ENCODE results near the gene ATP6AP2. TPM values are rescaled to one million over a fixed set of nuclear protein-coding genes. Genes with fewer than 3 reads are reported as not detected.

Gene ATP6AP2
- total RNA-seq, 1 experiment from 2014 or later, result 117 TPM

DNA sequence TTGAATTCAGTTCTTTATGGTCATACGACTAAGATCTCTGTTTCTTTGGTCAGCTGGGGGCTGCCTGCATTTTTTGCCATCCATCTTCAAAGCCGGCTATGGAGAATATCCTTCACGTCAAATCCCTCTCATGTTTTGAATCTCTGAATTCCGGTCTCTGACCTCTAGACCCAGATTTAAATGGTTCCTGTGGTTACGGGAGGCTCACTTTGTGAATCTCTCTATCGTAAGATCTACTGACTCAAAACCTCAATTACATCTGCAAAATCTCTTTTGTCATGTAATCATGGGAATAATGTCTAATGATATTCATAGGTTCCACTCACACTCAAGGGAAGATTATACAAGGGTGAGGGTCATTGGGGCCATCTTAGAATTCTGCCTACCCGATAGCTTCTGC, 36.8 kb downstream of the ATP6AP2 start:
- no peak for DNase-seq (ENCODE audit: low read depth, low spot score)
- in situ Hi-C loops (cut with HindIII; ENCODE audit: low pct_unique_long_range_greater_than_20kb, low sequenced_read_pairs), result no loop called here

DNA sequence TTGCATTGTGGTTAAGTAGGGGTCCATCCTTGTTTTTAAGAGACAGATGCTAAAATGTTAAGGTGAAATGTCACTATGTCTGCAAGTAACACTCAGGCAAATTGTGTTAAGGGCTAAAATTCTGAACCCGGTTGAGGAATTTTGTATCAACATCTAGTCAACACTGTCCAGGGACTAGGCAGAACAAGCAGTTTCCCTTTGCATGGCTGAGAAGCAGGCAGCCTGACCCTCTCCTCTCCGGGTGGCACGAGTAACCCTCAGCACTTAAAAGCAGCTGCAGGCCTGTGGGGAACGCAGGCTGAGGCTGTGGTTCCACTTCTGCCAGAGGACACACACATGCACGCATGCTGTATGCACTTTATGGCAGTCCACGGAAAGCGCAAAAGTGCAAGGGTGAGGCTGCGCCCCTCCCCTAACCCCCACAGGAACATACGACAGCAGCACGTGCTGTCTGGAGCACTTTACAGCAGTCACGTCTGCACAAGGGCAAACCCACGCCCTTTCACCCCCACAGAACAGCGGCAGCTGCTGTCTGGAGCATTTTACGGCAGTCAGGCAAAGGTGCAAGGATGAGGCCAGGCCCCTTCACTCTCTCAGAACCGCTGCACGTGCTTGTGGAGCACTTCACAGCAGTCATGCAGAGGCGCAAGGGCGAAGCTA, 41.8 kb downstream of the ATP6AP2 start:
- no peak for DNase-seq (ENCODE audit: low read depth, low spot score)
- in situ Hi-C loops (cut with HindIII; ENCODE audit: low pct_unique_long_range_greater_than_20kb, low sequenced_read_pairs), result no loop called here

DNA sequence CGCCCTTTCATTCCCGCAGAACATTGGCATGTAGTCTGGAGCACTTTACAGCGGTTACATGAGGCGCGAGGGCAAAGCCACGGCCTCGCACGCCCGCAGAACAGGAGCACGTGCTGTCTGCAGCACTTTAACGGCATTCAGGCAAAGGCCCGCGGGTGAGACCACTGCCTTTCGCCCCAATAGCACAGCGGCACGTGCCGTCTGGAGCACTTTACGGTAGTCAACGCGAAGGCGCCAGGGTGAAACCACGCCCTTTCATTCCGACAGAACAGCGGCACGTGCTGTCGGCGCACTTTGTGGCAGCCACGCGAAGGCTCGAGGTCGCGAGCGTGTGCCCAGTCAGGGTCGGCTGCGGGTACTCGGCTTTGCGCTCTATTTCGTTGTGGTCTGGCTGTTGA, 42.4 kb downstream of the ATP6AP2 start, which contains the start of gene MPC1L:
TSS of gene MPC1L (plus strand) at position 290 of the 398 bp plus-strand sequence. CDS start 138 bp downstream, outside the sequence.
- DNase-seq (ENCODE audit: low read depth, low spot score), result no peak
- in situ Hi-C loops (cut with HindIII; ENCODE audit: low pct_unique_long_range_greater_than_20kb, low sequenced_read_pairs), result no loop called here

DNA sequence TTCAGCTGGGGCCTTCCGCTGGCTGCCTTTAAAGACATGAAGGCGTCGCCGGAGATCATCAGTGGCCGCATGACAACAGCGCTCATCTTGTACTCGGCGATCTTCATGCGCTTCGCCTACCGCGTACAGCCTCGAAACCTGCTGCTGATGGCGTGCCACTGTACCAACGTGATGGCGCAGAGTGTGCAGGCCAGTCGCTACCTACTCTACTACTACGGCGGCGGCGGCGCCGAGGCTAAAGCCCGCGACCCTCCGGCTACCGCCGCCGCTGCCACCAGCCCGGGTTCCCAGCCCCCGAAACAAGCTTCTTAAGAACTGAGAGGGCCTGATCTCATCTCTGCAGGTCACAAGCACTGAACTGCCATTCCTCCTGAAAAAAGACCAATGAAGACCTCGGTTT, 42.9 kb downstream of the ATP6AP2 start:
- in situ Hi-C loops (cut with HindIII; ENCODE audit: low pct_unique_long_range_greater_than_20kb, low sequenced_read_pairs), result no loop called here
- no peak for DNase-seq (ENCODE audit: low read depth, low spot score)

- in situ Hi-C loops (cut with HindIII; ENCODE audit: low pct_unique_long_range_greater_than_20kb, low sequenced_read_pairs), result no loop called here
- DNase-seq (ENCODE audit: low read depth, low spot score), result no peak
These were observed 44.5 kb downstream of the ATP6AP2 start for GRCh38 chrX:40625294-40625693.

- no peak for DNase-seq (ENCODE audit: low read depth, low spot score)
- in situ Hi-C loops (cut with HindIII; ENCODE audit: low pct_unique_long_range_greater_than_20kb, low sequenced_read_pairs), result no loop called here
These were observed 47.7 kb downstream of the ATP6AP2 start for GRCh38 chrX:40628506-40628905.

DNA sequence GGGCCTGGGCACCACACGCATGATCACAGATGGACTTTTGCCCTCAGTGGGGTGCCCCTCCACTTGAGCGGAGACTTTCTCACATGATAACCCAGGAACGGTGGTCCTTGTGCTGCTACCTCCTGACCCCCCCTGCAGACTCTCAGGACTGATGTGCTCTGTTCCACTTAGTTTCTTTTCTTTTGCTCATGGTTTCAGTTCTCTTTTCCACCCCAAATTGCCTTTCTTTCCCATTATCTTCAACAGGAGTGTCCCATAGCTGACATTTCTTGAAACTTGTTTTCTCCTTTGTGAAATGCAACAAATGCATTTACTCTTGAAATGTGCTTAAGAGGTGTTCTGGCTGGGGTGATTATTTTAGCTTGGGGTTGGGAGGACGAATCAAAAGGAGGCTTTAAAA, 51.4 kb downstream of the ATP6AP2 start:
- no peak for DNase-seq (ENCODE audit: low read depth, low spot score)
- in situ Hi-C loops (cut with HindIII; ENCODE audit: low pct_unique_long_range_greater_than_20kb, low sequenced_read_pairs), result no loop called here

DNA sequence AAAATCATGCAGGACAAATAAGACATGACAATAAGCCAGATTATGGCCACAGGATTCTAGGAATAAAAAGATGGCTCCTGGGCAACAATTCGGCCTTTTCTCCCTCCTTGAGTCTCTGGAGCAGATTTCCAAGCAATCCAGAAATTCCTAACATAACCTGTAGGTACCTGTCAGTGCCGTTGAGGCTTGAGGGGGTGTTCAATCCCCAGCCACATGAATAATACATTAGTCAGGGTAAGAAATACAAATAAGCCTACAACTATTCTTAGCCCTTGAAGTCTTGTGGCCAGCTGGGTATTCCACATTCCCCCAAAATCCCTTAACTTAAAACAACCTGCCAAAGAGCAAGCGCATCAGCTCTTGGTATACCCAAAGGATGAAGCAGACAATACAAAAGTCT, 56.9 kb downstream of the ATP6AP2 start:
- in situ Hi-C loops (cut with HindIII; ENCODE audit: low pct_unique_long_range_greater_than_20kb, low sequenced_read_pairs), result no loop called here
- no peak for DNase-seq (ENCODE audit: low read depth, low spot score)

DNA sequence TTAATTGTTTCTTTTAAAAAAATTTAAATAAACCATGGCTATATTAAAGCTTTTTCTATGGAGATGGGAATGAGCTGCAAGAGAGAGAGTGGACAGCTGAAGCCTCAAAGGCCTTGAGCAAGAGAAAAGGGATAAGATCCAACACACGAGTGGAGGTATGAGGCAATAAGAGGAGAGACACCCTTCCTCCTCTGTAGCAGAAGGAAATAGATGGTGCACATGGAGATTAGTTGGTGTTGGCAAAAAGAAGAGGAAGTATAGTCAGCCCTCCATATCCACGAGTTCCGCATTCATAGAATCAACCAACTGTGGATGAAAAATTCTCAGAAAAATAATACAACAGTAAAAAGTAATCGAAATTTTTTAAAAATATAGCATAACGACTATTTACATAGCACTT, 63.4 kb downstream of the ATP6AP2 start:
- in situ Hi-C loops (cut with HindIII; ENCODE audit: low pct_unique_long_range_greater_than_20kb, low sequenced_read_pairs), result no loop called here
- DNase-seq (ENCODE audit: low read depth, low spot score), result peak; percentile 10

DNA sequence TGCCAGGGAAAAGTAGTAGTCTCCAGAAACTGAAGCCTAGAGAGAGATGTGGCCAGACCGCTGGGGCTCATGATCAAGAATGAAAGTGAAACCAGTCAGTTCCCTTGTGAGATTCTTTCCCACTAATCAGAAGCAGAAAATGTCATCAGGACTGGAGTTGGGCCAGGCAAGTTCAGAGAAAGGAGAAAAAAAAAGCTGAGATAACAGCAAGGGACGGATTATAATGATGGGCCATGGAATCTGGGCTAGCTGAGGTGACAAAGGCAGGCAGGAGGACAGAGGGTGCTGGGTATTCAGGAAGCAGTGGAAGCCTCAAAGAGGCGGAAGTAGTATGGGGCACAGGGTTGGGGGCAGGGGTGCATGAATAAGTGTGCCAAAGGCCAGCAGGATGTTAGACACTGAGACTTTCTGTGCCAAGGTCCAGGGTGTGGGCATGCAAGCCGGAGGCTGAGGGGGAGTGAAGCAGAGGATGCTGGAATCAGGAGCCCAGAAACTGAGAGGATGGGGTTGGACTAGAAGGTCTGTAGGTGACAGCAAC, 64.1 kb downstream of the ATP6AP2 start:
- in situ Hi-C loops (cut with HindIII; ENCODE audit: low pct_unique_long_range_greater_than_20kb, low sequenced_read_pairs), result no loop called here
- peak; percentile 51 for DNase-seq (ENCODE audit: low read depth, low spot score)

DNA sequence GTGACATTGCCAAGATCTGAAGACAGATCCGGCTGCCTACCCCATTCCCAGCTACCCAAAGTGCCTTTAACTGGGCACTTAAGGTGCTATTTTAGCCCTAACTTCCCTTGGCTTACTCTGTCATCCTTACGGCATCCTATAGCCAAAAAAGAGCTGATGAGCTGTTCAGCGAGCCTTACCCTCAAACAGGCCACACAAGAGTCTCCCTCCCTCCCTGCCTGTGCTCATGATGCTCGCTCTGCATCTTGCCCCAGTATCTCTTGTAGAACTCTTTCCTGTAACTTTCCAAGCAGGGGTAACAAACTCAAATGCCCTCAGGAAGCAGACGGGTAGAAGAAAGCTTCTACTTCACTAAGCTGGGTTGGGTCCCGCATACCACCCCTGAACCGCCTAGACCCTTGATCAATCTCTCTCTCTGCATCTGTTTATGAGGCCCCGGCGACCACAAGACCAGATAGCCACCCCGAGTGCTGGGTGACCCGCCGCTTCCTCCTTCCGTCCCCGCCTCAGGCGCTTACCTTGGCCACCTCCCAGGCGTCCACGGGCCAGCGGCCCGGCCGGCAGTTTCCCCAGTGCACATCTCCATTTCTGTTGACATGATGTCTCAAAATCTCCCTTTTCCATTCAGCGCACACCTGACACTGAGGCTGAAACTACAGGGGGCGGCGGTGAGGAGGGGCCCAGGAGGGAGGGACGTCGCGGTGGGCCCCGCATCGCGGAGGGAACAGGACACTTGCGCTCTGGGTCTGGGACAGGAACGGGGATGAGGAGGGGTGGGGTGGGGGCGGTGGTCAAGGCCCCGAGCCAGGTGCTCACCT, 65.9 kb downstream of the ATP6AP2 start:
- in situ Hi-C loops (cut with HindIII; ENCODE audit: low pct_unique_long_range_greater_than_20kb, low sequenced_read_pairs), result no loop called here
- DNase-seq (ENCODE audit: low read depth, low spot score), result no peak

DNA sequence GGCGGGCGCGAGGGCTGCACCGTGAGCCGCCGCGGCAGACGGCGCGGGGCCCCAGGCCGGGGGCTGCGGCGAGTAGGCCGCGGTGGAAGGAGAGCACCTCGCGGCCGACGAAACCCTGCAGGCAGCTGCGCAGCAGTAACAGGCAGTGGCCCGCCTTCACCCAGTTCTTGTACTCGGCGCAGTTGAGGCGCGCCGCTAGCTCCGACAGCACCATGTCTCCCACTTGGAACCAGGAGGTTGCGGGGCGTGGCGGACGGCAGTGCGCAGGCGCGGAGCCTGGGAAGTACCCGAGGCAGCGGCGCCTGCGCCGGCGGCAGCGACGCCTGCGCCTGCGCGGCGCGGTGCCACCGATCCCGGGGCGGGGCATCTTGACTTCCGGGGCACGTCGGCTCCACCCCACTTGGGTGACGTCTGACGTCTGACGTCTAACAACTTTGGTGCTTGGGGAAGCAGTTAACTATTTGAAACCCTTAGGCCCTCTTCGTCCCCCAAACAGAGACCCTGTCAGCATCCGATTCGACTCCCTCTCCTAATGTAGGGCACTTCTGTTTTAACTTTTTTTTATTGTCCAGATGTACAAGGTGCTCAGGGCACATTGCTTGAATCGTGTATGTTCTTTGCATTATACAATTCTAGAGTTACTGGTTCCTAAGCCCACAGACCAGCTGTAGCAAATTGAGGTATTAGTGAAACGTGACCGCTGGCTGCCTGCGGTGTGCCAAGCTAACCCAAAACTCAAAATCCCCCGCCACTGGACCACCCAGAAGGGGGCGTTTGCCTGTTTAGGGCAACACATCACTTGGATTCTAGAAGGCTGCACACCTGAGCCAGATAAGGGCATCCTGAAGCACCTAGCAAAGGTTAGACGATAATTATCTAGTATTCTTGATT, 66.8 kb downstream of the ATP6AP2 start, which contains the start of gene CXorf38:
TSS of gene CXorf38 (minus strand) at position 255 of the 891 bp plus-strand sequence. CDS start at position 214, 41 bp downstream.
- in situ Hi-C loops (cut with HindIII; ENCODE audit: low pct_unique_long_range_greater_than_20kb, low sequenced_read_pairs), result no loop called here
- DNase-seq (ENCODE audit: low read depth, low spot score), result peak; percentile 87

DNA sequence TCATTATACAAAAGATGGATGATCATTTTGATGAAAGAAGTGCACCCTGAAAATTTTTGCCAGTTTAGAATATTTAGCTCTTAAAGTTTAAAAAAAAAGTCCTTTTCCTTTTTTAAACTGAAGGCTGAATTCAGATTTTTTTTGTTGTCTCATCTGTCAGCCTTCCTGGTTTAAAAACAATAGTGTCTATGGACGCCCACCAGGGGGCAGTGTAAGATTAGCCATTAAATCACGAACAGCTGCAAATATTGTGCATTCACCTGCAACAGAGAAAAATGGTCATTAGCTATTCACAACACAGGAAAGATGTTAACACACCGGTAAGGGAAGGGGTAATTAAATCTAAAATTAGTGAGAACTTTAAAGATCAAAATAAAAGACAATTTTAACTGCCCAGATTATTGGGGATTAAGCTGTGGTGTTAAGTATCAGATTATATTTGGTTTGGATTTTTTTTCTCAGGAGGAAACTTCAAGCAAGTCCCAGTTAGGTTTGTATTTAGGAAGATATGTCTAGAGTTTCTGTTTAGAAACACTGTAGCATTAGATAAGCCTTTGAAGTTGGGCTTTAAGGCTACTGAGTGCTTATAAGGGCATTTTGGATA, 71.0 kb downstream of the ATP6AP2 start:
- in situ Hi-C loops (cut with HindIII; ENCODE audit: low pct_unique_long_range_greater_than_20kb, low sequenced_read_pairs), result no loop called here
- peak; percentile 71 for DNase-seq (ENCODE audit: low read depth, low spot score)

DNA sequence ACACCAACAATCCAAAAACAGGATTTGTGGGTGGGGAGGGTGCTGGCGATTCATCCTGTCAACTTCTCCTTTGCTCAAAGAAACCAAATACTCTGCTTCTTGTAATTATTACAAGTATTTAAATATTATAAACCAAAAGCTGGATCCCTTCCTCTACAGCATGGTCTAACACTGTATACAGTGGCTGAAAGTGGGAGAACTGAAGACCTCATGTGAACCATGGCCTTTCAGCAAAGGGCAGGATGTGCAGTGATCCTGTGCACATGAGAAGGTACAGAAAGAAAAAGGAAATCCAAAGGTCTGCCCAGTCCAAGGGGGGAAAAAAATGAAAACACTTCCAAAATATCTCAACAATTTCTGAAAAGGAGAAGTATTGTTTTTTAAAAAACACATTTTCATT, 71.9 kb downstream of the ATP6AP2 start:
- no peak for DNase-seq (ENCODE audit: low read depth, low spot score)
- in situ Hi-C loops (cut with HindIII; ENCODE audit: low pct_unique_long_range_greater_than_20kb, low sequenced_read_pairs), result no loop called here

- DNase-seq (ENCODE audit: low read depth, low spot score), result no peak
- in situ Hi-C loops (cut with HindIII; ENCODE audit: low pct_unique_long_range_greater_than_20kb, low sequenced_read_pairs), result no loop called here
These were observed 72.8 kb downstream of the ATP6AP2 start for GRCh38 chrX:40653535-40653934.
